ENCODE results near the gene TGFBR2. TPM values are rescaled to one million over a fixed set of nuclear protein-coding genes. Genes with fewer than 3 reads are reported as not detected.

The TGFBR2 gene
- total RNA-seq, 2 donors from 2014 or later: 91.8 to 143 TPM

DNA sequence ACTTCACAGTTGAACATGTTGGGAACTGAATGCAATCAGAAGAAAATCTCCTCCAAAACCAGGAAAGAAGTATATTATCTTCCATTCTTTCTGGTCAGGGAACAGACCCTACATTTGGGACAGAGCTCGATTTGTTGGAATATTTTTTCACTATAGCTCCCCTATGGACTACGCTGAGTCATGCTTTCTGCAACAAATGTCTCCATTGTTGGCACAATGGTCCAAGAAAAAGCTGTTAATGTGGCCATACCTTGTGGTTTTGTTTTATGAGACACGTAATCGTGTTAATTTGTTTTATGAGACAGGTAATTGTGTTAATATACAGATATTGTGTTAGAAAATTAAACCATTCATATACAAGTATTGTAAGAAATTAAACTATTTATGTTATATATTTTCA, 101.4 kb downstream of the TGFBR2 start:
- H3K4me1 ChIP-seq: no peaks in the 10 kb centered on the region
- H3K4me3 ChIP-seq: no peak overlapping the region
- 78 to 87% methylated on average over 4 of the region's 4 CpGs for WGBS, 2 donors
- H3K27me3 ChIP-seq: peaks cover 0 to 3% of the 10 kb centered on the region in 2 donors
- no peak for DNase-seq
- H3K36me3 ChIP-seq (replicated peaks in 1 of 2; ENCODE audit: insufficient read depth in 1 of 2, low read depth in 2 of 2): no peaks in the 10 kb centered on the region
- no peaks in the 10 kb centered on the region for H3K9me3 ChIP-seq
- no peak for ATAC-seq
- intact Hi-C loops (cut with DNase I): no loop called here
- no peak for TF ChIP-seq POLR2A (IDR thresholded peaks at IDR 0.05)
- TF ChIP-seq, protein P1, sequence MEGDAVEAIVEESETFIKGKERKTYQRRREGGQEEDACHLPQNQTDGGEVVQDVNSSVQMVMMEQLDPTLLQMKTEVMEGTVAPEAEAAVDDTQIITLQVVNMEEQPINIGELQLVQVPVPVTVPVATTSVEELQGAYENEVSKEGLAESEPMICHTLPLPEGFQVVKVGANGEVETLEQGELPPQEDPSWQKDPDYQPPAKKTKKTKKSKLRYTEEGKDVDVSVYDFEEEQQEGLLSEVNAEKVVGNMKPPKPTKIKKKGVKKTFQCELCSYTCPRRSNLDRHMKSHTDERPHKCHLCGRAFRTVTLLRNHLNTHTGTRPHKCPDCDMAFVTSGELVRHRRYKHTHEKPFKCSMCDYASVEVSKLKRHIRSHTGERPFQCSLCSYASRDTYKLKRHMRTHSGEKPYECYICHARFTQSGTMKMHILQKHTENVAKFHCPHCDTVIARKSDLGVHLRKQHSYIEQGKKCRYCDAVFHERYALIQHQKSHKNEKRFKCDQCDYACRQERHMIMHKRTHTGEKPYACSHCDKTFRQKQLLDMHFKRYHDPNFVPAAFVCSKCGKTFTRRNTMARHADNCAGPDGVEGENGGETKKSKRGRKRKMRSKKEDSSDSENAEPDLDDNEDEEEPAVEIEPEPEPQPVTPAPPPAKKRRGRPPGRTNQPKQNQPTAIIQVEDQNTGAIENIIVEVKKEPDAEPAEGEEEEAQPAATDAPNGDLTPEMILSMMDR (IDR thresholded peaks at IDR 0.05): no peak
- H3K27ac ChIP-seq: no peak overlapping the region

DNA sequence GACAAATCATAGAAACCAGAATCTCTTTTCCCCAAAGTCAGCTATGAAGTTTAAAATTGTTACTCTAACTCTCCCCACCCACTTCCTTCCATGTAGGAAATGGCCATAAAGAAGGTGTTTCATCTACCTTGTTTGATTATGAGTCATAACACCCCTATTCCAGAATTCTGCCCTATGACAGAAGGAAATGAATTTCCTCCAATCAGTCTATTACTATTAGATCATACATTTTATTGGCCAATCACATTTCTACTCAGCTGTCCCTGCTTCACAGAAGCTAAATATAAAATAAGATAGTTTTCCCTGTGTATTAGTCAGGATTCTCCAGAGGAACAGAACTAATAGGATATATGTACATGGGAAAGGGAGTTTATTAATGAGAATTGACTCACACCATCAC, 102.1 kb downstream of the TGFBR2 start:
- TF ChIP-seq POLR2A (IDR thresholded peaks at IDR 0.05): no peak
- TF ChIP-seq, protein P1 (IDR thresholded peaks at IDR 0.05): no peak
- Histone ChIP-seq H3K36me3 (replicated peaks in 1 of 2; ENCODE audit: insufficient read depth in 1 of 2, low read depth in 2 of 2) (no peaks in the 10 kb centered on the region), H3K4me1 (no peaks in the 10 kb centered on the region), H3K27me3 (peaks cover 0 to 3% of the 10 kb centered on the region in 2 donors), H3K27ac (no peak overlapping the region), H3K4me3 (no peak overlapping the region), H3K9me3 (no peaks in the 10 kb centered on the region)
- intact Hi-C loops (cut with DNase I): no loop called here
- ATAC-seq: no peak
- DNase-seq: no peak

GRCh38 chr3:30710017-30710416, 103.6 kb downstream of the TGFBR2 start:
- DNase-seq (no peak), ATAC-seq (no peak)
- intact Hi-C loops (cut with DNase I): no loop called here
- 73 to 82% methylated on average over 7 of the region's 7 CpGs for WGBS, 2 donors
- Histone ChIP-seq H3K4me1 (no peaks in the 10 kb centered on the region), H3K27me3 (peaks cover 0 to 3% of the 10 kb centered on the region in 2 donors), H3K9me3 (no peaks in the 10 kb centered on the region), H3K36me3 (replicated peaks in 1 of 2; ENCODE audit: insufficient read depth in 1 of 2, low read depth in 2 of 2) (no peaks in the 10 kb centered on the region), H3K4me3 (no peak overlapping the region), H3K27ac (no peak overlapping the region)
- no peak for TF ChIP-seq POLR2A (IDR thresholded peaks at IDR 0.05)
- TF ChIP-seq, protein P1 (IDR thresholded peaks at IDR 0.05): no peak

GRCh38 chr3:30711151-30711550, 104.8 kb downstream of the TGFBR2 start:
- ATAC-seq: no peak
- Histone ChIP-seq H3K27me3 (peaks cover 0 to 3% of the 10 kb centered on the region in 2 donors), H3K9me3 (no peaks in the 10 kb centered on the region), H3K27ac (no peak overlapping the region), H3K36me3 (replicated peaks in 1 of 2; ENCODE audit: insufficient read depth in 1 of 2, low read depth in 2 of 2) (no peaks in the 10 kb centered on the region), H3K4me3 (no peak overlapping the region), H3K4me1 (no peaks in the 10 kb centered on the region)
- intact Hi-C loops (cut with DNase I): no loop called here
- no peak for TF ChIP-seq POLR2A (IDR thresholded peaks at IDR 0.05)
- TF ChIP-seq, protein P1 (IDR thresholded peaks at IDR 0.05): no peak
- DNase-seq: no peak

DNA sequence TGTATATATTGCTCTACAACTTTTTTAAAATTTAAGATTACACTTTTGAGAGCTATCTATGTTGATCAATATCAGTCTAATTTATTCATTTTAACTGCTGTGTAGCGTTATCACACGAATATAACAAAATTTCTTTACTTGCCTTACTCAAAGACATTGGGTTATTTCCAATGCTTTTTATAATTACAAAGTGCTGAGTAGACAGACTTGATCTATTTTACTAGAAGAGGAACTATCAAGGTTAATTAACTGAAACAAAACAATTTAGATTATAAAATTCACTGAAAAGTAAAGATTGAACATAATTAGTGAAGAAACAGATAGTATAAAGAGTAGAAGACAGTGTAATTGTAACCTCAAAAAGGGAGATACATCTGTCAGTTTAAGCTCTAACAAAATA, 105.5 kb downstream of the TGFBR2 start:
- Histone ChIP-seq H3K27ac (no peak overlapping the region), H3K36me3 (replicated peaks in 1 of 2; ENCODE audit: insufficient read depth in 1 of 2, low read depth in 2 of 2) (no peaks in the 10 kb centered on the region), H3K9me3 (no peaks in the 10 kb centered on the region), H3K4me3 (no peak overlapping the region), H3K27me3 (peaks cover 0 to 3% of the 10 kb centered on the region in 2 donors), H3K4me1 (no peaks in the 10 kb centered on the region)
- TF ChIP-seq, protein P1 (IDR thresholded peaks at IDR 0.05): no peak
- TF ChIP-seq POLR2A (IDR thresholded peaks at IDR 0.05): no peak
- WGBS, 2 donors: 74 to 85% methylated on average over 2 of the region's 2 CpGs
- DNase-seq: no peak
- ATAC-seq: no peak
- intact Hi-C loops (cut with DNase I): no loop called here
